BJ (cell line): ENCODE measurements around the gene C12orf56. TPM values are rescaled to one million over a fixed set of nuclear protein-coding genes. Genes with fewer than 3 reads are reported as not detected.

Experiments used
- CTCF ChIA-PET: fragments of 350-600 bp; formaldehyde crosslinking; extraction: SDS; loops from one replicate; lab custom pipeline; 2021; ENCODE audit warnings: antibody characterized with exemption, inconsistent platforms; lab: Yijun Ruan, JAX
- POLR2A ChIA-PET: fragments of 300-600 bp; sonication (Branson Sonifier 250); formaldehyde crosslinking; extraction: SDS; loops from one replicate; lab custom pipeline; 2021; ENCODE audit warnings: antibody characterized with exemption; lab: Charles Lee
- DNase-seq: peaks from one replicate; pipeline ENCODE4 v3.0.0-alpha.2; 2011; ENCODE audit warnings: low read depth
- H3K27me3 ChIP-seq: 2 replicates; pipeline ENCODE4 v1.6.0; 2011; ENCODE audit warnings: low read length; ENCODE audit not compliant: control insufficient read depth, insufficient read depth
- H3K36me3 ChIP-seq: 2 replicates; pipeline ENCODE4 v1.5.1; 2011; ENCODE audit warnings: low read length; ENCODE audit not compliant: control insufficient read depth, insufficient read depth
- H3K4me3 ChIP-seq: 2 replicates; pipeline ENCODE4 v1.5.1; 2011; ENCODE audit warnings: low read depth, mild to moderate bottlenecking, control low read depth, low read length
- CTCF ChIP-seq: IDR thresholded peaks from 2 replicates; pipeline ENCODE4 v1.5.1; 2011; ENCODE audit warnings: low read depth, mild to moderate bottlenecking, control low read depth, inconsistent platforms, low read length, moderate library complexity; ENCODE audit not compliant: insufficient read depth
- polyA plus RNA-seq: library from polyadenylated mRNA; depleted of rRNA; stranded (reverse); fragments of >200 nt; gene quantifications from 2 replicates; pipeline ENCODE4 v1.2.3, GENCODE V29; 2011

Gene C12orf56
- polyA plus RNA-seq, 1 experiment, result not detected

- no peaks in the 10 kb centered on the region for H3K36me3 ChIP-seq
- no peak for TF ChIP-seq CTCF
- ChIA-PET CTCF (interaction anchor here (2.0 kb wide), 1 partner anchor 563 kb away, joined by 6 read pairs; no protein-coding TSS in a partner anchor), POLR2A (no interaction called here)
- H3K4me3 ChIP-seq, result no peak overlapping the region
- DNase-seq, result no peak
- no peaks in the 10 kb centered on the region for H3K27me3 ChIP-seq
Measured at GRCh38 chr12:64389154-64389553, 1.4 kb downstream of the C12orf56 start.

GRCh38 chr12:64387197-64387816 lies 3.3 kb downstream of the C12orf56 start:
- no peak overlapping the region for H3K4me3 ChIP-seq
- H3K36me3 ChIP-seq, result no peaks in the 10 kb centered on the region
- no peaks in the 10 kb centered on the region for H3K27me3 ChIP-seq
- POLR2A ChIA-PET, result no interaction called here
- TF ChIP-seq CTCF, result no peak
- no peak for DNase-seq
- CTCF ChIA-PET, result interaction anchor here (0.5 to 1.4 kb wide), 2 partner anchors 402 to 561 kb away, joined by 3 read pairs; no protein-coding TSS in a partner anchor

GRCh38 chr12:64385468-64385867 lies 5.1 kb downstream of the C12orf56 start:
- POLR2A ChIA-PET, result no interaction called here
- no peak for TF ChIP-seq CTCF
- CTCF ChIA-PET, result no interaction called here
- no peak for DNase-seq
- Histone ChIP-seq H3K36me3 (no peaks in the 10 kb centered on the region), H3K4me3 (no peak overlapping the region), H3K27me3 (no peaks in the 10 kb centered on the region)

- ChIA-PET POLR2A (no interaction called here), CTCF (no interaction called here)
- Histone ChIP-seq H3K36me3 (no peaks in the 10 kb centered on the region), H3K27me3 (no peaks in the 10 kb centered on the region), H3K4me3 (no peak overlapping the region)
- no peak for DNase-seq
- no peak for TF ChIP-seq CTCF
Measured at GRCh38 chr12:64385019-64385418, 5.5 kb downstream of the C12orf56 start.

GRCh38 chr12:64383675-64384074 lies 6.9 kb downstream of the C12orf56 start:
- Histone ChIP-seq H3K4me3 (no peak overlapping the region), H3K36me3 (no peaks in the 10 kb centered on the region), H3K27me3 (no peaks in the 10 kb centered on the region)
- POLR2A ChIA-PET, result no interaction called here
- TF ChIP-seq CTCF, result no peak
- CTCF ChIA-PET, result no interaction called here
- no peak for DNase-seq
